ENCODE results near the gene TBC1D22B. TPM values are rescaled to one million over a fixed set of nuclear protein-coding genes. Genes with fewer than 3 reads are reported as not detected.
"Not testable (repeated sequence)": the region's sequence is repeated elsewhere in the genome, so short reads cannot be mapped to it uniquely, and the experiment has no call there.

Gene TBC1D22B
- polyA plus RNA-seq, 3 donors, result 3.9 to 5.0 (median 4.9) TPM

- H3K27ac Mint-ChIP-seq, result no peak overlapping the region
- Histone ChIP-seq H3K27ac (ENCODE audit: low read depth in 1 of 2, low read length in 2 of 2) (no peak overlapping the region), H3K36me3 (replicated peaks in 1 of 2; ENCODE audit: control insufficient read depth in 1 of 2, insufficient read depth in 2 of 2, low read length in 2 of 2) (peaks cover 11 to 79% of the 10 kb centered on the region in 2 donors)
Observed at GRCh38 chr6:37305841-37306425, 48.4 kb downstream of the TBC1D22B start.

GRCh38 chr6:37306624-37307222 is 49.2 kb downstream of the TBC1D22B start:
- H4K20me1 ChIP-seq (ENCODE audit: insufficient read depth, low read length), result no peaks in the 10 kb centered on the region
- Mint-ChIP-seq H3K27ac (no peak overlapping the region), H3K4me3 (no peak overlapping the region), H3K4me1 (peaks cover 20% of the 10 kb centered on the region), H3K9me3 (peaks cover 0 to 7% (median 0%) of the 10 kb centered on the region in 7 donors), H3K27me3 (ENCODE audit: low read depth in 3 of 3) (peaks cover 0 to 4% (median 0%) of the 10 kb centered on the region in 3 donors), H3K36me3 (peaks cover 57 to 63% of the 10 kb centered on the region in 2 donors)
- H3K36me3 ChIP-seq (replicated peaks in 1 of 2; ENCODE audit: control insufficient read depth in 1 of 2, insufficient read depth in 2 of 2, low read length in 2 of 2), result peaks cover 11 to 71% of the 10 kb centered on the region in 2 donors
- peaks cover 10 to 16% of the 10 kb centered on the region in 2 donors for H3K4me1 ChIP-seq (ENCODE audit: control insufficient read depth in 1 of 2, insufficient read depth in 2 of 2, low read length in 2 of 2)
- no peak overlapping the region for H3K27ac ChIP-seq (ENCODE audit: low read depth in 1 of 2, low read length in 2 of 2)
- intact Hi-C loops (cut with micrococcal nuclease), result no loop called here
- H3K9me3 ChIP-seq (replicated peaks in 1 of 2; ENCODE audit: control insufficient read depth in 1 of 2, insufficient read depth in 1 of 2, low read length in 2 of 2), result no peaks in the 10 kb centered on the region
- H2AFZ ChIP-seq (ENCODE audit: insufficient read depth, low read depth, low read length, poor library complexity, severe bottlenecking), result no peak overlapping the region
- TF ChIP-seq, protein P1, sequence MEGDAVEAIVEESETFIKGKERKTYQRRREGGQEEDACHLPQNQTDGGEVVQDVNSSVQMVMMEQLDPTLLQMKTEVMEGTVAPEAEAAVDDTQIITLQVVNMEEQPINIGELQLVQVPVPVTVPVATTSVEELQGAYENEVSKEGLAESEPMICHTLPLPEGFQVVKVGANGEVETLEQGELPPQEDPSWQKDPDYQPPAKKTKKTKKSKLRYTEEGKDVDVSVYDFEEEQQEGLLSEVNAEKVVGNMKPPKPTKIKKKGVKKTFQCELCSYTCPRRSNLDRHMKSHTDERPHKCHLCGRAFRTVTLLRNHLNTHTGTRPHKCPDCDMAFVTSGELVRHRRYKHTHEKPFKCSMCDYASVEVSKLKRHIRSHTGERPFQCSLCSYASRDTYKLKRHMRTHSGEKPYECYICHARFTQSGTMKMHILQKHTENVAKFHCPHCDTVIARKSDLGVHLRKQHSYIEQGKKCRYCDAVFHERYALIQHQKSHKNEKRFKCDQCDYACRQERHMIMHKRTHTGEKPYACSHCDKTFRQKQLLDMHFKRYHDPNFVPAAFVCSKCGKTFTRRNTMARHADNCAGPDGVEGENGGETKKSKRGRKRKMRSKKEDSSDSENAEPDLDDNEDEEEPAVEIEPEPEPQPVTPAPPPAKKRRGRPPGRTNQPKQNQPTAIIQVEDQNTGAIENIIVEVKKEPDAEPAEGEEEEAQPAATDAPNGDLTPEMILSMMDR (IDR thresholded peaks at IDR 0.05), result no peak
- no peak overlapping the region for H3K4me2 ChIP-seq (replicated peaks; ENCODE audit: extremely low read depth, low read length, poor library complexity, severe bottlenecking)
- no peak for DNase-seq
- no peak overlapping the region for H3K9ac ChIP-seq (ENCODE audit: insufficient read depth, low read length, poor library complexity, severe bottlenecking)
- no peak overlapping the region for H3K4me3 ChIP-seq (replicated peaks in 1 of 3; ENCODE audit: low read depth in 2 of 3, low read length in 3 of 3)
- H3K27me3 ChIP-seq (ENCODE audit: control insufficient read depth in 2 of 2, insufficient read depth in 2 of 2, low read length in 2 of 2), result no peaks in the 10 kb centered on the region
- no peaks in the 10 kb centered on the region for H3K79me2 ChIP-seq (ENCODE audit: insufficient read depth, low read length)
- 100% methylated on average over 1 of the region's 4 CpGs for WGBS (ENCODE audit: insufficient coverage)

More at GRCh38 chr6:37305841-37306425, 48.4 kb downstream of the TBC1D22B start:
- Histone ChIP-seq H2AFZ (ENCODE audit: insufficient read depth, low read depth, low read length, poor library complexity, severe bottlenecking) (no peak overlapping the region), H4K20me1 (ENCODE audit: insufficient read depth, low read length) (no peaks in the 10 kb centered on the region), H3K4me1 (ENCODE audit: control insufficient read depth in 1 of 2, insufficient read depth in 2 of 2, low read length in 2 of 2) (peaks cover 10 to 16% of the 10 kb centered on the region in 2 donors), H3K4me3 (replicated peaks in 1 of 3; ENCODE audit: low read depth in 2 of 3, low read length in 3 of 3) (no peak overlapping the region), H3K4me2 (replicated peaks; ENCODE audit: extremely low read depth, low read length, poor library complexity, severe bottlenecking) (no peak overlapping the region), H3K27me3 (ENCODE audit: control insufficient read depth in 2 of 2, insufficient read depth in 2 of 2, low read length in 2 of 2) (no peaks in the 10 kb centered on the region), H3K9me3 (replicated peaks in 1 of 2; ENCODE audit: control insufficient read depth in 1 of 2, insufficient read depth in 1 of 2, low read length in 2 of 2) (no peaks in the 10 kb centered on the region), H3K9ac (ENCODE audit: insufficient read depth, low read length, poor library complexity, severe bottlenecking) (no peak overlapping the region), H3K79me2 (ENCODE audit: insufficient read depth, low read length) (no peaks in the 10 kb centered on the region)
- Mint-ChIP-seq H3K9me3 (peaks cover 0 to 7% (median 0%) of the 10 kb centered on the region in 7 donors), H3K27me3 (ENCODE audit: low read depth in 3 of 3) (peaks cover 0 to 4% (median 0%) of the 10 kb centered on the region in 3 donors), H3K4me3 (no peak overlapping the region), H3K4me1 (peaks cover 21% of the 10 kb centered on the region), H3K36me3 (peaks cover 61 to 69% of the 10 kb centered on the region in 2 donors)
- intact Hi-C loops (cut with micrococcal nuclease), result no loop called here
- DNase-seq, result no peak
- 100% methylated on average over 2 of the region's 4 CpGs for WGBS (ENCODE audit: insufficient coverage)
- TF ChIP-seq, protein P1 (IDR thresholded peaks at IDR 0.05), result no peak

GRCh38 chr6:37307484-37307883 is 49.9 kb downstream of the TBC1D22B start:
- H3K27me3 ChIP-seq (ENCODE audit: control insufficient read depth in 2 of 2, insufficient read depth in 2 of 2, low read length in 2 of 2); H3K27ac Mint-ChIP-seq; H3K4me3 Mint-ChIP-seq; H3K4me3 ChIP-seq (replicated peaks in 1 of 3; ENCODE audit: low read depth in 2 of 3, low read length in 3 of 3); H3K9ac ChIP-seq (ENCODE audit: insufficient read depth, low read length, poor library complexity, severe bottlenecking); H3K9me3 Mint-ChIP-seq; H4K20me1 ChIP-seq (ENCODE audit: insufficient read depth, low read length); H3K27me3 Mint-ChIP-seq (ENCODE audit: low read depth in 3 of 3); H3K27ac ChIP-seq (ENCODE audit: low read depth in 1 of 2, low read length in 2 of 2); H3K4me1 ChIP-seq (ENCODE audit: control insufficient read depth in 1 of 2, insufficient read depth in 2 of 2, low read length in 2 of 2); DNase-seq; H3K79me2 ChIP-seq (ENCODE audit: insufficient read depth, low read length); H3K9me3 ChIP-seq (replicated peaks in 1 of 2; ENCODE audit: control insufficient read depth in 1 of 2, insufficient read depth in 1 of 2, low read length in 2 of 2); H3K4me2 ChIP-seq (replicated peaks; ENCODE audit: extremely low read depth, low read length, poor library complexity, severe bottlenecking); intact Hi-C loops (cut with micrococcal nuclease); H2AFZ ChIP-seq (ENCODE audit: insufficient read depth, low read depth, low read length, poor library complexity, severe bottlenecking): not testable (repeated sequence)
- Mint-ChIP-seq H3K4me1 (peaks cover 12% of the 10 kb centered on the region), H3K36me3 (peaks cover 58 to 59% of the 10 kb centered on the region in 2 donors)
- peaks cover 11 to 77% of the 10 kb centered on the region in 2 donors for H3K36me3 ChIP-seq (replicated peaks in 1 of 2; ENCODE audit: control insufficient read depth in 1 of 2, insufficient read depth in 2 of 2, low read length in 2 of 2)
- 96% methylated on average over 10 of the region's 10 CpGs for WGBS (ENCODE audit: insufficient coverage)
